HL-60 (cell line): ENCODE results near the gene PRIM1.

Experiments
- DNase-seq, 2 experiments: peaks; one replicate each; pipeline ENCODE4 v3.0.0-alpha.2; 2010 to 2020; ENCODE audit warnings: low read depth in 1 of 2, low spot score in 1 of 2
- H3K27ac ChIP-seq: fragments of 250-450 bp; sonication (Bioruptor Pico); replicated peaks from 2 replicates; pipeline ENCODE4 v1.5.1; 2020; ENCODE audit warnings: mild to moderate bottlenecking, moderate library complexity
- H3K27me3 ChIP-seq: fragments of 250-450 bp; sonication (Bioruptor Pico); 2 replicates; pipeline ENCODE4 v1.5.1; 2021; ENCODE audit warnings: mild to moderate bottlenecking, moderate library complexity; ENCODE audit not compliant: insufficient read depth, poor library complexity, severe bottlenecking
- H3K4me3 ChIP-seq: replicated peaks from 2 replicates; pipeline ENCODE4 v1.5.1; 2011; ENCODE audit warnings: mild to moderate bottlenecking, control low read depth, low read length; ENCODE audit not compliant: insufficient read depth
- GABPA ChIP-seq: IDR thresholded peaks from 2 replicates; pipeline ENCODE4 v1.6.1; 2012; ENCODE audit warnings: low read depth
- POLR2AphosphoS5 ChIP-seq: IDR thresholded peaks from 2 replicates; pipeline ENCODE4 v1.6.1; 2012; ENCODE audit warnings: low read depth
- SPI1 ChIP-seq: IDR thresholded peaks from 2 replicates; pipeline ENCODE4 v1.6.1; 2012; ENCODE audit warnings: low read depth, mild to moderate bottlenecking, borderline replicate concordance
- TF ChIP-seq, protein P1 (sequence below): IDR thresholded peaks from 2 replicates; pipeline ENCODE4 v1.6.1; 2012; ENCODE audit warnings: low read depth; ENCODE audit not compliant: insufficient replicate concordance
- TF ChIP-seq, protein P2 (sequence below): IDR thresholded peaks from one replicate; pipeline ENCODE4 v1.5.1; 2011; ENCODE audit warnings: low read length, control low read depth, inconsistent platforms; ENCODE audit not compliant: insufficient read depth

The PRIM1 gene

GRCh38 chr12:56715798-56716197, 36.3 kb downstream of the PRIM1 start:
- Histone ChIP-seq H3K27me3 (no peaks in the 10 kb centered on the region), H3K27ac (peak overlapping the region; percentile 59), H3K4me3 (no peak overlapping the region)
- DNase-seq = peak in 1 of 2 experiments; percentile 23
- TF ChIP-seq, protein P1, sequence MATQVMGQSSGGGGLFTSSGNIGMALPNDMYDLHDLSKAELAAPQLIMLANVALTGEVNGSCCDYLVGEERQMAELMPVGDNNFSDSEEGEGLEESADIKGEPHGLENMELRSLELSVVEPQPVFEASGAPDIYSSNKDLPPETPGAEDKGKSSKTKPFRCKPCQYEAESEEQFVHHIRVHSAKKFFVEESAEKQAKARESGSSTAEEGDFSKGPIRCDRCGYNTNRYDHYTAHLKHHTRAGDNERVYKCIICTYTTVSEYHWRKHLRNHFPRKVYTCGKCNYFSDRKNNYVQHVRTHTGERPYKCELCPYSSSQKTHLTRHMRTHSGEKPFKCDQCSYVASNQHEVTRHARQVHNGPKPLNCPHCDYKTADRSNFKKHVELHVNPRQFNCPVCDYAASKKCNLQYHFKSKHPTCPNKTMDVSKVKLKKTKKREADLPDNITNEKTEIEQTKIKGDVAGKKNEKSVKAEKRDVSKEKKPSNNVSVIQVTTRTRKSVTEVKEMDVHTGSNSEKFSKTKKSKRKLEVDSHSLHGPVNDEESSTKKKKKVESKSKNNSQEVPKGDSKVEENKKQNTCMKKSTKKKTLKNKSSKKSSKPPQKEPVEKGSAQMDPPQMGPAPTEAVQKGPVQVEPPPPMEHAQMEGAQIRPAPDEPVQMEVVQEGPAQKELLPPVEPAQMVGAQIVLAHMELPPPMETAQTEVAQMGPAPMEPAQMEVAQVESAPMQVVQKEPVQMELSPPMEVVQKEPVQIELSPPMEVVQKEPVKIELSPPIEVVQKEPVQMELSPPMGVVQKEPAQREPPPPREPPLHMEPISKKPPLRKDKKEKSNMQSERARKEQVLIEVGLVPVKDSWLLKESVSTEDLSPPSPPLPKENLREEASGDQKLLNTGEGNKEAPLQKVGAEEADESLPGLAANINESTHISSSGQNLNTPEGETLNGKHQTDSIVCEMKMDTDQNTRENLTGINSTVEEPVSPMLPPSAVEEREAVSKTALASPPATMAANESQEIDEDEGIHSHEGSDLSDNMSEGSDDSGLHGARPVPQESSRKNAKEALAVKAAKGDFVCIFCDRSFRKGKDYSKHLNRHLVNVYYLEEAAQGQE = no peak
- TF ChIP-seq GABPA (no peak), SPI1 (no peak), POLR2AphosphoS5 (no peak; the same call in 1 of the 2 replicates)
- TF ChIP-seq, protein P2, sequence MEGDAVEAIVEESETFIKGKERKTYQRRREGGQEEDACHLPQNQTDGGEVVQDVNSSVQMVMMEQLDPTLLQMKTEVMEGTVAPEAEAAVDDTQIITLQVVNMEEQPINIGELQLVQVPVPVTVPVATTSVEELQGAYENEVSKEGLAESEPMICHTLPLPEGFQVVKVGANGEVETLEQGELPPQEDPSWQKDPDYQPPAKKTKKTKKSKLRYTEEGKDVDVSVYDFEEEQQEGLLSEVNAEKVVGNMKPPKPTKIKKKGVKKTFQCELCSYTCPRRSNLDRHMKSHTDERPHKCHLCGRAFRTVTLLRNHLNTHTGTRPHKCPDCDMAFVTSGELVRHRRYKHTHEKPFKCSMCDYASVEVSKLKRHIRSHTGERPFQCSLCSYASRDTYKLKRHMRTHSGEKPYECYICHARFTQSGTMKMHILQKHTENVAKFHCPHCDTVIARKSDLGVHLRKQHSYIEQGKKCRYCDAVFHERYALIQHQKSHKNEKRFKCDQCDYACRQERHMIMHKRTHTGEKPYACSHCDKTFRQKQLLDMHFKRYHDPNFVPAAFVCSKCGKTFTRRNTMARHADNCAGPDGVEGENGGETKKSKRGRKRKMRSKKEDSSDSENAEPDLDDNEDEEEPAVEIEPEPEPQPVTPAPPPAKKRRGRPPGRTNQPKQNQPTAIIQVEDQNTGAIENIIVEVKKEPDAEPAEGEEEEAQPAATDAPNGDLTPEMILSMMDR = no peak

DNA sequence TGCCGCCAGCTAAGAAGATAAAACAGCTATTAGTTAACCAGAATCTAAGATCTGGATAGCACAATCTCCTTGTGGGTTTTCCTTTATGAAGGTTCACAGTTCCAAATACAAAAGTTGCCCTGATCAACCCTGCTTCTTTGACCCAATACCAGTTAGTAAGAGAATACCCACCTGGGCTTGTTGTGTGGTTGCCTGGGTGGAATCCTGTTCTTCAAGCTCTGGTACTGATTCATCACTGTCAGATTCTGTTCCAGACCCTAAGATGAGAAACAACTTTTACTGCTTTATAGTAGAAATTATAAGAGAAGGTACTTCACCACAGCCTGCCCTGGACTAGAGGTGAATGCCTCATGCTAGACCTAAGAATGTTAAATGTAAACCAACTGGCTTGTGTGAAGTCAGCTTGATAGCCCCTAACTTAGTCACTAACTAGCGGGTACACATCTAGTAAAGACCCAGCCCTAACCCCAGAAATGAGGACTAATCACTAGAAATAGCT, 37.6 kb downstream of the PRIM1 start:
- TF ChIP-seq SPI1 (no peak), POLR2AphosphoS5 (no peak), GABPA (no peak)
- TF ChIP-seq, protein P1 = no peak
- TF ChIP-seq, protein P2 = no peak
- Histone ChIP-seq H3K4me3 (no peak overlapping the region), H3K27me3 (no peaks in the 10 kb centered on the region), H3K27ac (peak overlapping the region; percentile 26)
- DNase-seq = peak in 1 of 2 experiments; percentile 14

DNA sequence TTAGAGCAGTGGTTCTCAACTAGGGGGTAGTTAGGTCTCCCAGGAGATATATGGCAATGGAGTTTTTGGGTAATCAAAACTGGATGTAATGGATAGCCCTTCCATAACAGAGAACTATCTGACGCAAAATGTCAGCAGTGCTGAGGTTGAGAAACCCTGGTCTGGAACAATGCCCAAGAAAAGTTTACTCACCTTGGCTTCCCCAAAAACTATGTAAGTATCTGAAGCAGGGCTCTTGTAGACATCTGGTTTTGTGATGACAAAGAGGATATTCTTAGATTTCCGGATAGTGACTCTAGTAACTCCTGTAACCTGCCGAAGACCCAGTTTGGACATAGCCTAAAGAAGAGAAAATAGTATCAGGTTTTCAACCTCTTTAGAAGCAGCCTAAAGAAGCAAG, 38.8 kb downstream of the PRIM1 start:
- DNase-seq = peak; percentile 47 to 79
- peak overlapping the region; percentile 58 for H3K27ac ChIP-seq

More for the DNA sequence above, 38.8 kb downstream of the PRIM1 start:
- TF ChIP-seq GABPA (no peak), POLR2AphosphoS5 (no peak; the same call in 1 of the 2 replicates), SPI1 (no peak)
- TF ChIP-seq, protein P2 = no peak
- TF ChIP-seq, protein P1 = no peak
- H3K27me3 ChIP-seq = no peaks in the 10 kb centered on the region
- H3K4me3 ChIP-seq = no peak overlapping the region
